Stimulated activated CD8-positive, alpha-beta memory T cell treated with anti-CD3 and anti-CD28 coated beads, Interleukin-7, amount 100 ng/mL, for 1 hour (primary cell): ENCODE results near the gene EPHB2.
"Not testable (repeated sequence)": the region's sequence is repeated elsewhere in the genome, so short reads cannot be mapped to it uniquely, and the experiment has no call there.

Experiments used
- DNase-seq, 2 donors: peaks; one replicate each; pipeline ENCODE4 v3.0.0-alpha.2; 2020; ENCODE audit warnings: low read depth in 2 of 2

EPHB2 gene

GRCh38 chr1:22818061-22818770 lies 107.6 kb downstream of the EPHB2 start:
- DNase-seq, result no peak

- DNase-seq, result no peak
These were observed 108.7 kb downstream of the EPHB2 start for GRCh38 chr1:22819361-22819760.

GRCh38 chr1:22821027-22821426 lies 110.4 kb downstream of the EPHB2 start:
- DNase-seq, result no peak

DNA sequence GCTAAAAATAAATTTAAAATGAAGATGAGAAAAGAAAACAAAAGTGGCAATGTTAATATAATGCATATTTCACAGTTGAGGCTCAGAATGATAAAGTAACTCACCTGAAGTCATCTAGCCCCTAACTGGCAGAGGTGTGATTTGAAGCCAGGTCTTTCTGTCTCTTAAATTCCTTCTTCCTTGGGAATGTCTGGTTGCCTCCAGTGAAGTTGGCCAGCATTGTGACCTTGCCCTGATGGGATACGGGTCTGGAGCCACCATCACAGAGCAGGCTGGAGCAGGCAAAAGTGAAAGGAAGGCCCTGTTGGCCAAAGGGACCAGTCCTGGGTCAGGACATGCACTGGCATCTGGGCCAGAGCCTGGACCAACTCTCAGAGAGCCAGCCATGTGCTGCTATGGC lies 111.7 kb downstream of the EPHB2 start:
- DNase-seq, result no peak

DNA sequence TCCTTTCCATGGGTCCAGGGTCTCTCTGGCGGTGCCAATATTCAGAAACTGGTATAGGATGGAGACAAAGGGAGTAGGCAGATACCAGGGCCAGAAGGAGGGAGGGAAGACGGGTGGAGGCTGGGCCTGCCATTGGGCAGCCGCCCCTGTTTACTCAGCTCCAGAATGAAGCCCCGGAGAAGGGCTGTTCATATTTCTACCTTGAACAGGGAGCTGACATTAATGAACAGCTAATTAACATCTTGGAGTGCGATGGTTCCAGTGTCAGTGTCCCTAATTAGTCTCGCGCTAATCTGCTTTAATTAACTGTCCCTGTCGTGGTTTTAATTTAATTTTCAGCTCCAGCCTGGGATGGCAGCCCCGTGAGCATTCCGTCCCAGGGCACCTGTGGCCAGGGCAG lies 113.8 kb downstream of the EPHB2 start:
- no peak for DNase-seq

DNA sequence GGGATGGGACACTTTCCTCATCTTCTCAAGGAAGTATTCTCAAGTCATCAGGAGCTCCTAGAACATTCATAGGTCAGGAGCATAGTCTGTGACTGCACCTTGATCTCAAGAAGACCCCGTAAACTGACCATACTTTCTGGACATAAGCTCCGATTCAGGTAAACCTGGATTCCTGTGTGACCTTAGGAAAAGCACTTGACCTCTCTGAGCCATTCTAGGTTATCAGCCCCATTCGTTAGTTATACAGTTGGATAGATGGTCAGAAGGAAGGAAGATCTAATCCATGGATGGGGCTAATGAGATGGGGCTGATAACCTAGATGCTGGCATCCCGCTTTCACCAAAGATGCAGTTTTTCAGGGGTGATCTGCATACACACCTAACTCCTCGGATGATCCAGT lies 114.3 kb downstream of the EPHB2 start:
- DNase-seq, result no peak

DNA sequence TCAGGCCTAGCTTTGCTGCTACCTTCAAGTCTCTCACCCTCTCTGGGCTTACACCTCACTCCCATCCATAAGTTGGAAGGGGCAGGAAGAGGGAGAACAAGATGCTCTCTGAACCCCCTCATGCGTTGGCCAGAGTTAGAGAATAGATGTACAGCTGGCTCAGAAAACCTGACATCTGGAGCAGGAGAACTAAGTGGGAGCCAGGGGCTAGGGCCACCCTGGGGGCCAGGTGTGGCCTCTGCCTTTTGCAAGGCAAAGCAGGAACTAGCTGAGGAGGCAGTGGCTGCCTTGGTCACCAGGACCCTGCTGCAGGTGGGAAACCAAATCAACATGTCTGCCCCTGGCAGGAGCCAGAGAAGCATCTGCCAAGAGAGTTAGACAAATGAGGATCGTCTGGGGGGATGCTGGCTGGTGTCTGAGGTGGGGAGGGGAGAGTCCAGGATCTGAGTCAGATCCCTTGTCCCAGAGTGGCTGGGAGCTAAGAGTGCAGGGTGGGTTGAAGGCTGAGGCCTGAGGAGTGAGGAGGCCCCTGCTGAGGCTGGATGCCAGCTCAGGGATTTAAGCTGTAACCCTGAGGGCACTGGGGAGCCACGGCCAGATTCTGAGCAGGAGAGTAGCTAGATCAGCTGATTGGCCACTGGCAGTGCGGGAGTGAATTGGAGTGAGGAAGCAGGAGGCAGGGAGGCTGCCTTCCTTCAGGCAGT lies 115.0 kb downstream of the EPHB2 start:
- DNase-seq, result no peak

DNA sequence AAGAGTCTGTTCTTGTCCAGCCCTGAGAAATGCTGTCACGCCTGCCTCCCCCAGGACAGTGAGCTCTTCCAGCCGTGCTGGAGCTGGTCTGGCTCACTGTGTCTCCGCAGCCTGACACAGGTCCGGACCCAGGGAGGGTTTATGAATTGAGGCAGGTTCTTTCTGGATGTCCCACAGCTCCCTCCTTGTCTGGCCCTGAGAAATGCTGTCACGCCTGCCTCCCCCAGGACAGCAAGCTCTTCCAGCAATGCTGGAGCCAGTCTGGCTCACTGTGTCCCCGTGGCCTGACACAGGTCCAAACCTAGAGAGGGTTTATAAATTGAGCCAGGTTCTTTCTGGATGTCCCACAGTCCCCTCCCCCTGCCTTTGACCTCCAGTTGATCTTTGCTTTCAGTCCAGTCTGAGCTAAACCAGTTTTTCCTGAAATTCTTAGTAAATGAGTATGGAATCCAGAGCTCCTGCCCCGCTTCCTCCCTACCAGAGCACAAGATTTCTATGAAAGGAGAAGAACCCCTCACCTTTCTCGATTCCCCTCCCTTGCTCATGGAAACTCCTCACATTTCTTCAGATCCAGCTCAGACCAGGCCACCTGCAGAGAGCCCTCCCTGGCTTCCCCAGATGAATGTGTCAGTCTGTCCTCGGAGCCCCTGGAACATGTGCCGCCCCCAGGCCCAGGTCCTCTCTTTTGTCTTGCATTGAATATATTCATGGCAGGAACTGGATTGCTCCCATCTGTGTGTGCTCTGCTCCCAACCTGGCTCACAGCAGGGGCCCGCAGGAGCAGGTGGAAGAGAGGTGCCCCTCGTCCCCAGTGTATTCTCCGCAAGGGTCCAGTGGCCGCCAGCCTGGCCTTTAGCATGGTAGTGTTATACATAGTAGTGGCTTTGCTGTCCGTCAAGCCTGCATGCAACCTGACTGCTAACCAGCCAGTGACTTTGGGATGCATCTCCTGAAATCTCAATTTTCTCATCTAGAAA lies 116.3 kb downstream of the EPHB2 start:
- DNase-seq, result no peak

DNA sequence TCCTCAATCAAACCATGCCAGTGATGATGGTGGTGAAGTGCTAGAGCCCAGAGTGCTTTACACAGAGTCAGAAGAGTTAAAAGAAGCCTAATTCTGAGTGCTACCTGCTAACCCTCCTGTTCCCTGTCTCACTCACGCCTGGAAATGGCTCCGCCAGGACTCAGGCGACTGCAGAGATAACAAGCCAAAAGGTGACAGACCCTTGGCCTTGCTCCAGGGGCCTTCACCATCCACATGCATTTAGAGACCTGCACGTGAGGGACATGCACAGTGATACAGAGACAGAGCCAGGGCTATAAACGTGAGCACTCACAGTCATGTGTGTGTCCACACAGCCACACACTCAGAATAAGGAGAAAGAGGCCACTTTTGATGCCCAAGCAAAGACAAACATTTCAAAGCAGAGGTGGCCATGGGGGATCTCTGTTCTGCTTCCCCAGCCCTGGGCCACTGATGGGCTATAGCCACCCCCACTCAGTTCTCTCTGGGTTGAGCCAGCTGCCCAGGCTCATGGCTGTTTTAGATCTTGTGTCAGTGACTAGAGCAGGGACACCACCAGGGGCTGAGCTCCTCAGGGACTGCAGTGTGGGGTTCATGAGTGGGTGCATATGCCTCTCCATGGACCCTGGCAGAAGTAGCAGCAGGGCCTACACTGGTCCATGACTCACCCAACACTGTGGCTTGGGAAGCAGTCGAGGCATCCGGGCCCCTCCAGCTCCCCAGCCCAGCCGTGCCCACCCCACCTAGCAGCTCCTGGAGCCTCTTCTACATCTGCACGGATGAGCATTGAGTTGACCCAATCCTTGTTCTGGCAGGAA lies 117.2 kb downstream of the EPHB2 start:
- DNase-seq, result no peak

DNA sequence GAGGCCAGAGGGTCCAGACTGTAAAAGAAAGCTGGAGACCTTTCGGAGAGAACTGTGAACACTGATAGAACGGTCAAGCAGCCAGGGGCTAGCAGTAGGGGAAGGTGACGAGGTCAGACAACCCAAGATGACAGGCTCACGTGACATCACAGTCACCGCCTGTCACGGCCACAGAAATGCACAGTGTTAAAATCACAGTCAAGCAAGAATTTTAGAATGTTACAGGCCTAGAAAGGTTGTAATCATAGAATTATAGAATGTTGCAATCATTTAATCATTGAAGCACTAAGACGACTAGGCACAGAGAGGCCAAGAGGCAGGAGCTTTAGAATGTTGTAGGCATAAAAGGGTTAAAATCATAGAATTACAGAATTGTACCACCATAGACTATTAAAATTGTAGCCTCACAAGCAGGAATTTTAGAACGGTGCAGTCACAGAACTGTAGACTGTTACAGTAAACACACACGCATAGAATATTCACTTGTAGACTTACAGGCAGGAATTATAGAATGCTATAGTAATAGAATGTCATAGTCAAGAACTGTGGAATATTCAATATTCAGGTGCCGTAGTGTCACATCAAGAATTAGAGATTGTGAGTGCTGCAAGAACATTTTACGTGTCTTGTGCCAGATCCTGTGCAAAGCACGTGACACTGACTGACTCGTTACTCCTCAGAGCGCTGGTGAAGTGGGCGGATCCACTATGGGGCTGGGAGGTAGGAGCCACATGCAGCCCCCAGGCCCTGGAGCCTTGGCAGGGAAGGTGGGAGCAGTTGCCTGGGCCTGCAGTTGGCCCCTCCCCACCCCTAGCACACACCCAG lies 118.1 kb downstream of the EPHB2 start:
- no peak for DNase-seq

DNA sequence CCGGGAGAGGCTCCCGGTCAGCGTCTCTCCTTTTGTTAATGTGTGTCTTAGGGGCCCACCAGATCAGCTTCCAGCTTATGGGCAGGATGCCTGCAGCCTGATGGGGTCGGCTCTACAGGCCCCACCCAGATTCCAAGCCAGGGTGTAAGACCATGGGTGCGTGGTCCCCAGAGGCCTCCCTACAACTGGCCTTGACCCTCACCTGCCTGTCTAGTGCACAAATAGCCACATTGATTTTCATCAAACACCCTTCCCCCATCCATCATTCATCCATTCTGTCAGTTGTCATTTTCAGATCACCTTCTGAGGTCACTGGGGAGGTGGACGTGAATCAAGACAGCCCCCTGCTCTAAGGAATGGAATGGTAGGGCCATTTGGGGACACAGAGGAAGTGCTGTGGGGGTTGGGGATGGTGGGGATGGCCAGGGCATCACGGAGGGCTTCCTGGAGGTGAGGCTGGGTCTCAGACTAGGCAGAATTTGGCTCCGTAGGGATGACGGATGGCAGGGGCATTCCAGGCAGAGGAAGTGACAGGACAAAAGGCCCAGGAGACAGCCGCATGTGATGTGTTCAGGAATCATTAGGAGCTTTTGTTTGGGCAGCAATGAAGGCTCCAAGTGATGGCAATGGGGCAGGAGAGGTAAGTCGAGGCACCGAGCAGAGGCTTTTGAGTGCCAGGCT lies 118.8 kb downstream of the EPHB2 start:
- DNase-seq, result no peak

- no peak for DNase-seq
These were observed 119.5 kb downstream of the EPHB2 start for GRCh38 chr1:22830041-22830566.

GRCh38 chr1:22830757-22831340 lies 120.2 kb downstream of the EPHB2 start:
- DNase-seq, result no peak

- no peak for DNase-seq
These were observed 121.2 kb downstream of the EPHB2 start for GRCh38 chr1:22831729-22832413.

GRCh38 chr1:22832414-22832786 lies 121.8 kb downstream of the EPHB2 start:
- DNase-seq, result no peak

DNA sequence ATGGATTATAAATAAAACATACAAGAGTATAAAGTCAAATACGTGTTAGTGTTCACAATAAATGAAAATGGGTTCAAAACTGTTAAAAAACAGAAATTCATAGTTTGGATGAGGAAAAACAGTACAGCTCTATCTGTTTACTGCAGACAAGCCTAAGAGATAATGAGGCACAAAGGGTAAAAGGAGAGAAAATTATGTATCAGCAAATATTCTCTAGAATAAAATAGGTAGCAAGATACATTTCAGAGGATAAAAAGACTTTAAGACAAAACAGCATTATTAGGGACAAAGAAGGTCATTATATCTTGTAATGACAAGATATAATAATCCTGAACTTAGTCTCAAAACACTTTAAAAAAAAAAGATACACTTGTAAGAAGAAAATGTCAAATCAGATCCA lies 123.1 kb downstream of the EPHB2 start:
- no peak for DNase-seq

GRCh38 chr1:22834420-22834819 lies 123.8 kb downstream of the EPHB2 start:
- not testable (repeated sequence) for DNase-seq

DNA sequence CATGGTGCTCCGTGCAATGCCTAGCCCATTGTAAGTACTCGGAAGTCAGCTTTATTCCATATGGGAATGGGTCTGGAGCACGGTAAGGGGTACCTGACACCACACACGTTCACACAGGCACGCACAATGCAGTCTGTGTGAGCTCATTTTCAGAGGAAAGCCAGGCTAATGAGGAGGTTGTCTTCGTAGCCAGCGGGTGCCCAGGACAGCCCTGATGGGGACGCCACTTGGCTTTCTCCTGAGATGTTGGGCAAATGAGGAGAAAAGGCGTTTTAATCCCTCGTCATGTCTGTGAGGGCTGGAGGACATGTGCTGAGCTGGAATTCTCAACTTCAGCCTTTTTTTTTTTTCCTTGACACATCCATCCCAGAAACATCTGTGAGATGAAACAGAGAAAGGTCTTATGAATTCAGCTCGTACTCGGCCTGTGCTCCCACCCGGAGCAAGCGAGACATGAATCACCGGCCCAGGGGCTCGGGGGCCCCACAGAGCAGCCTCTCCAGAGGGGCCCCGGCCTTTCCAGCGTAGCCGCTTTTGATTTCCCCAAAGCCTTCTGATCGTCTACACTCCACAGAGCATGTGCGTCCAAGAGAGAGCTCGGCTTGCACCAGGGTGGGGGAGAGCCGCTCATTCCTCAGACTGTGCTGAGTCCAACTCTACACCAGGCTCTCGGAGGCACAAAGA lies 125.1 kb downstream of the EPHB2 start:
- DNase-seq, result no peak
